ENCODE data around the gene FNBP1.

Gene FNBP1

DNA sequence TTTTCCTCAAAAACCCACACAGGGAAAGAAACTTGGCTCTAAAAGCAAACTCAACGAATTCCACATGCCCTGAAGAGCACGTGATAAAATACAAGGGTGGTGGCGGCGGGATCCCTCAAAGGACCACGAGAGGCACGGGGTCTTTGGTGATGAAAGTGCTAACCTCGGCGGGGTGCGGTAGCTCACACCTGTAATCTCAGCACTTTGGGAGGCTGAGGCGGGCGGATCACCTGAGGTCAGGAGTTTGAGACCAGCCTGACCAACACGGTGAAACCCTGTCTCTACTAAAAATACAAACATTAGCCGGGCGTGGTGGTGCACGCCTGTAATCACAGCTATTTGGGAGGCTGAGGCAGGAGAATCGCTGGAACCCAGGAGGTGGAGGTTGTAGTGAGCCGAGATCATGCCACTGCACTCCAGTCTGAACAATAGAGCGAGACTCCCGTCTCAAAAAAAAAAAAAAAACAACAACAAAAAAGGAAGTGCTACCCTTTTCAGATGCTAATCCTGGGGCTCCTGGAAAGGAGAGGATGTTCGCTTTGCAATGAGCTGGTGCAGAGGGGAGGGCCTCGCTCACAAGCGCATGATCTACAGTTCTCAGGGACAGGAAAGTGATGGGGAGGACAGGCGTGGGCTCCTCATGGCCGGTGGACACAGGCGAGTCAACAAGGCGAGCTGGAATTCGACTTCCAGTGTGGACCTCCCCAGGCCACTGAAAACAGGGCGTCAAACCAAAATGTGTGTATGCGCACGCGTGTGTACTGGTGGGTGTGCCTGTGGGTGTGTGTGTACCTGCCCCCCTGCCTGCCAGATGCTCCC lies 153.7 kb downstream of the FNBP1 start:
- Histone ChIP-seq H3K79me2 (ENCODE audit: control insufficient read depth, low read length) (peaks cover 15% of the 10 kb centered on the region), H3K9me3 (ENCODE audit: control insufficient read depth, insufficient read depth, low read length) (no peaks in the 10 kb centered on the region), H3K36me3 (ENCODE audit: control insufficient read depth, low read length) (peaks cover 39% of the 10 kb centered on the region), H3K27me3 (ENCODE audit: control insufficient read depth, low read length) (peaks cover 9% of the 10 kb centered on the region), H3K27ac (ENCODE audit: low read depth, low read length) (peak overlapping the region; percentile 98), H3K9me2 (replicated peaks; ENCODE audit: control insufficient read depth, low read length) (no peaks in the 10 kb centered on the region), H4K20me1 (ENCODE audit: control insufficient read depth, insufficient read depth, low read depth, low read length) (0 out of 2 replicates have a peak, but pooled peaks cover 3% of the 10 kb centered on the region), H3K4me3 (ENCODE audit: low read length) (peak overlapping the region; percentile 50), H3K4me2 (ENCODE audit: low read length) (peak overlapping the region; percentile 97), H3K4me1 (ENCODE audit: control insufficient read depth, low read length) (peaks cover 94% of the 10 kb centered on the region), H3F3A (ENCODE audit: control insufficient read depth, insufficient read depth) (peaks cover 40% of the 10 kb centered on the region)
- TF ChIP-seq, protein P1, sequence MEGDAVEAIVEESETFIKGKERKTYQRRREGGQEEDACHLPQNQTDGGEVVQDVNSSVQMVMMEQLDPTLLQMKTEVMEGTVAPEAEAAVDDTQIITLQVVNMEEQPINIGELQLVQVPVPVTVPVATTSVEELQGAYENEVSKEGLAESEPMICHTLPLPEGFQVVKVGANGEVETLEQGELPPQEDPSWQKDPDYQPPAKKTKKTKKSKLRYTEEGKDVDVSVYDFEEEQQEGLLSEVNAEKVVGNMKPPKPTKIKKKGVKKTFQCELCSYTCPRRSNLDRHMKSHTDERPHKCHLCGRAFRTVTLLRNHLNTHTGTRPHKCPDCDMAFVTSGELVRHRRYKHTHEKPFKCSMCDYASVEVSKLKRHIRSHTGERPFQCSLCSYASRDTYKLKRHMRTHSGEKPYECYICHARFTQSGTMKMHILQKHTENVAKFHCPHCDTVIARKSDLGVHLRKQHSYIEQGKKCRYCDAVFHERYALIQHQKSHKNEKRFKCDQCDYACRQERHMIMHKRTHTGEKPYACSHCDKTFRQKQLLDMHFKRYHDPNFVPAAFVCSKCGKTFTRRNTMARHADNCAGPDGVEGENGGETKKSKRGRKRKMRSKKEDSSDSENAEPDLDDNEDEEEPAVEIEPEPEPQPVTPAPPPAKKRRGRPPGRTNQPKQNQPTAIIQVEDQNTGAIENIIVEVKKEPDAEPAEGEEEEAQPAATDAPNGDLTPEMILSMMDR (IDR thresholded peaks at IDR 0.05; ENCODE audit: low read depth, low read length, poor library complexity, severe bottlenecking) = no peak
- no peak for TF ChIP-seq EZH2phosphoT487 (IDR thresholded peaks at IDR 0.05; ENCODE audit: borderline replicate concordance, low read length)

DNA sequence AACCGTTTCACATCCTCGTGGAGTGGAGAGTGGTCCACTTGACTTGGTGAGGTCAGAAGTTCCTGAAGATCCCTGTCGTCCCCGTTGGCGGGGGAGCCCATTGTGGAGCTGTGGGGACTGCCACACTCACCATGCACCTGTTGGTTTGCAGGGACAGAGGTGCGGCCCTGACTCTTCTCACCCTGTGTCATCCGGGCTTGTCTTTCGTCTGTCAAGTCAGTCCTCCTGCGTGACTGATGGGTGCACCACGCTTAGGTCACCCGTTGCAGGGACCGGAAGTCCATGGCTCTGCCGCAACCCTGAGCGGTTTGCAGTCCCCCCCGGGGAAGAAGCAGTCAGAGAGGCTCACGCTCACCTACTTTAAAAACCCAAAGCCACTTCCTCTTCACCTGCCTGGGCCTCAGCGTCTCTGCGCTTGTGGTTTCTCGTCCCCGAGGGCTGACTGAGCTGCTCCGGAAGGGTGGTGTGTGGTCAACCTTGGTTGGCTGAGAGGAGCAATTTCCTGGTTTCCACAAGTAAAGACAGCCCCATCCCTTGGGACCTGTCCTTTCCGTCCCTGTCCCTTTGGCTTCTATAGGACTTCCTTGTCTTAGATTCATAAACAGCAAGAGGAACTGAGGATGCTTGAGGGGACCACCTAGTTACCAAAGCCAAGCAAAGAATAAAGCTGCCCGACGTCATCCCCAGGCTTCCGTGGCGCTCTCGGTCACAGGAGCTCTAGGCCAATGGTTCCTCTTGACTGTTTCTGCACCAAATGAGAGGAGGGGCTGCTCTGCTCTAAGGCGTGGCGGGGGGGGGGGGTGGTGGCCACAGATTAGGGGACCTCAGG lies 154.5 kb downstream of the FNBP1 start:
- TF ChIP-seq, protein P1 (IDR thresholded peaks at IDR 0.05; ENCODE audit: low read depth, low read length, poor library complexity, severe bottlenecking) = no peak
- peak; percentile 78; the same call in 1 of the 2 replicates for TF ChIP-seq EZH2phosphoT487 (IDR thresholded peaks at IDR 0.05; ENCODE audit: borderline replicate concordance, low read length)
- Histone ChIP-seq H3K79me2 (ENCODE audit: control insufficient read depth, low read length) (peaks cover 19% of the 10 kb centered on the region), H3K4me3 (ENCODE audit: low read length) (peak overlapping the region; percentile 72), H3K4me2 (ENCODE audit: low read length) (peak overlapping the region; percentile 97), H3K36me3 (ENCODE audit: control insufficient read depth, low read length) (peaks cover 38% of the 10 kb centered on the region), H3K9me2 (replicated peaks; ENCODE audit: control insufficient read depth, low read length) (no peaks in the 10 kb centered on the region), H4K20me1 (ENCODE audit: control insufficient read depth, insufficient read depth, low read depth, low read length) (0 out of 2 replicates have a peak, but pooled peaks cover 3% of the 10 kb centered on the region), H3F3A (ENCODE audit: control insufficient read depth, insufficient read depth) (peaks cover 38% of the 10 kb centered on the region), H3K9me3 (ENCODE audit: control insufficient read depth, insufficient read depth, low read length) (no peaks in the 10 kb centered on the region), H3K27ac (ENCODE audit: low read depth, low read length) (peak overlapping the region; percentile 98), H3K4me1 (ENCODE audit: control insufficient read depth, low read length) (peaks cover 95% of the 10 kb centered on the region), H3K27me3 (ENCODE audit: control insufficient read depth, low read length) (peaks cover 9% of the 10 kb centered on the region)

DNA sequence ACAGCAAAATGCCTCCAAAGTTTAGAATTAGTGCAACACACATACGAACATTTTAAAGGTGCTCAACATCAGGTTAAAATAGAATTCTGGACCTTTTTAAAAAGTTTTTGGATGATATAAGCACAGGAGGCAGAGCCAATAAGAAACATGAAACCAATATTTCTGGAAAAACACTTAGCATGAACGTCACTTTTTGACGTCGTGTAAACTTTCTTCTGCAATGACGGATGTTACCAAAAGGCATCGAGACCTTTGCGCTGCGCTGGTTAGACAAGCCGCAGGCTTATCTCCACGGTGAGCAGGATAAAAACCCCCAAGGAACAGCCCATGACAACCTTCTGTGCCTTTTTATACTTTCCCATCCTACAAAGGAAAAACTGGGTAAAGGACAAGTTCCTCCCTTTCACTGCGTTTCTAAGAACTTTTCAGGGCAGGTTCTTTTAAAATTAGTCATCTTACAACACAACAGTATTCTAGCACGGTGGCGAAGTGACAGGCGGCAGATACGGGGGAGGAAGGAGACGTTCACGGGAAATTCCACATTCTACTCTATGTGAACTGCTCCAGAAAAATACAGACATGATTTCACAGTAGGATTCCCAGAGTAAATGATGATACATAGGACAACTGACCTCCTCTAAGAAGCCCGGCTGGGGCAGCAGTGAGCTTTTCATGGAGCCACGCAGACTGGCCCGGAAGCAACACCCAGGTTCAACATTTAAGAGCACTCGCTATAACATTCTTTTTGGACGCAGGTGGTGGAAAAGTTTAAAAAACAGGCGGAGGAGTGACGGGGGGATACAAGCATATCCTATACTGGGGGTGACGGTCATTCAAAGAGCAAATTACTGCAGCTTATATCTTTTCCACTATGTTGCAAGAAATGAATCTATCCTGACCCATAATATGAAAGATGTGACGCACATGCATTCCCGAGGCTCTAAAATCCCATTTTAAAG lies 155.4 kb downstream of the FNBP1 start:
- Histone ChIP-seq H3F3A (ENCODE audit: control insufficient read depth, insufficient read depth) (peaks cover 36% of the 10 kb centered on the region), H4K20me1 (ENCODE audit: control insufficient read depth, insufficient read depth, low read depth, low read length) (0 out of 2 replicates have a peak, but pooled peaks cover 3% of the 10 kb centered on the region), H3K27me3 (ENCODE audit: control insufficient read depth, low read length) (peaks cover 9% of the 10 kb centered on the region), H3K79me2 (ENCODE audit: control insufficient read depth, low read length) (peaks cover 19% of the 10 kb centered on the region), H3K4me2 (ENCODE audit: low read length) (peak overlapping the region; percentile 97), H3K9me3 (ENCODE audit: control insufficient read depth, insufficient read depth, low read length) (no peaks in the 10 kb centered on the region), H3K27ac (ENCODE audit: low read depth, low read length) (peak overlapping the region; percentile 98), H3K9me2 (replicated peaks; ENCODE audit: control insufficient read depth, low read length) (no peaks in the 10 kb centered on the region), H3K36me3 (ENCODE audit: control insufficient read depth, low read length) (peaks cover 34% of the 10 kb centered on the region), H3K4me3 (ENCODE audit: low read length) (peak overlapping the region; percentile 72), H3K4me1 (ENCODE audit: control insufficient read depth, low read length) (peaks cover 88% of the 10 kb centered on the region)
- TF ChIP-seq EZH2phosphoT487 (IDR thresholded peaks at IDR 0.05; ENCODE audit: borderline replicate concordance, low read length) = no peak
- TF ChIP-seq, protein P1 (IDR thresholded peaks at IDR 0.05; ENCODE audit: low read depth, low read length, poor library complexity, severe bottlenecking) = peak; percentile 27

Measured in DOHH2 (cell line).